WERI-Rb-1 (cell line): ENCODE data around the gene AKAP13.
A peak's percentile ranks its signal among the peaks of the same experiment; 100 is the strongest.

Experiments
- DNase-seq: peaks from one replicate; pipeline ENCODE4 v3.0.0-alpha.2; 2020
- H3K27ac ChIP-seq: fragments of 250-450 bp; sonication (Bioruptor Pico); 2 replicates; pipeline ENCODE4 v1.5.1; 2020; ENCODE audit warnings: mild to moderate bottlenecking, moderate library complexity
- H3K27me3 ChIP-seq: fragments of 250-450 bp; sonication (Bioruptor Pico); 2 replicates; pipeline ENCODE4 v1.5.1; 2021; ENCODE audit warnings: mild to moderate bottlenecking, low read depth, moderate library complexity; ENCODE audit not compliant: insufficient read depth, severe bottlenecking
- H3K36me3 ChIP-seq: fragments of 250-450 bp; sonication (Bioruptor Pico); 2 replicates; pipeline ENCODE4 v1.5.1; 2020; ENCODE audit warnings: mild to moderate bottlenecking, moderate library complexity
- H3K4me3 ChIP-seq: 2 replicates; pipeline ENCODE4 v1.5.1; 2011; ENCODE audit warnings: low read depth, mild to moderate bottlenecking, control low read depth, low read length
- H3K9me3 ChIP-seq: fragments of 250-450 bp; sonication (Bioruptor Pico); 2 replicates; pipeline ENCODE4 v1.5.1; 2021; ENCODE audit warnings: mild to moderate bottlenecking, moderate library complexity; ENCODE audit not compliant: severe bottlenecking
- CTCF ChIP-seq: IDR thresholded peaks from 2 replicates; pipeline ENCODE4 v1.5.1; 2011; ENCODE audit warnings: low read depth, mild to moderate bottlenecking, control low read depth, inconsistent platforms, low read length

AKAP13 gene

GRCh38 chr15:85618228-85618505 lies 237.8 kb downstream of the AKAP13 start:
- no peak for TF ChIP-seq CTCF
- no peak for DNase-seq
- Histone ChIP-seq H3K27ac (peak overlapping the region; percentile 21), H3K9me3 (peaks cover 6% of the 10 kb centered on the region), H3K27me3 (no peaks in the 10 kb centered on the region), H3K36me3 (peaks cover 32% of the 10 kb centered on the region), H3K4me3 (no peak overlapping the region)

- no peak for TF ChIP-seq CTCF
- no peak for DNase-seq
- H3K4me3 ChIP-seq = no peak overlapping the region
- H3K9me3 ChIP-seq = peaks cover 6% of the 10 kb centered on the region
- H3K36me3 ChIP-seq = peaks cover 35% of the 10 kb centered on the region
- H3K27me3 ChIP-seq = no peaks in the 10 kb centered on the region
- no peak overlapping the region for H3K27ac ChIP-seq
Observed at GRCh38 chr15:85618956-85619491, 238.6 kb downstream of the AKAP13 start.

GRCh38 chr15:85619992-85620689 lies 239.7 kb downstream of the AKAP13 start:
- TF ChIP-seq CTCF = no peak
- Histone ChIP-seq H3K36me3 (peaks cover 44% of the 10 kb centered on the region), H3K27me3 (no peaks in the 10 kb centered on the region), H3K9me3 (peaks cover 6% of the 10 kb centered on the region), H3K27ac (no peak overlapping the region), H3K4me3 (no peak overlapping the region)
- no peak for DNase-seq

- Histone ChIP-seq H3K27me3 (no peaks in the 10 kb centered on the region), H3K36me3 (peaks cover 49% of the 10 kb centered on the region), H3K4me3 (no peak overlapping the region), H3K9me3 (peaks cover 6% of the 10 kb centered on the region), H3K27ac (no peak overlapping the region)
- no peak for TF ChIP-seq CTCF
- no peak for DNase-seq
Observed at GRCh38 chr15:85620690-85621049, 240.3 kb downstream of the AKAP13 start.

GRCh38 chr15:85621094-85621493 lies 240.7 kb downstream of the AKAP13 start:
- TF ChIP-seq CTCF = no peak
- H3K27me3 ChIP-seq = no peaks in the 10 kb centered on the region
- H3K4me3 ChIP-seq = no peak overlapping the region
- no peak overlapping the region for H3K27ac ChIP-seq
- peaks cover 53% of the 10 kb centered on the region for H3K36me3 ChIP-seq
- DNase-seq = no peak
- H3K9me3 ChIP-seq = peaks cover 6% of the 10 kb centered on the region

GRCh38 chr15:85622221-85622831 lies 241.9 kb downstream of the AKAP13 start:
- H3K4me3 ChIP-seq = no peak overlapping the region
- TF ChIP-seq CTCF = no peak

More at GRCh38 chr15:85622221-85622831, 241.9 kb downstream of the AKAP13 start:
- peak; percentile 24 for DNase-seq
- H3K27ac ChIP-seq = no peak overlapping the region; the same call in 1 of the 2 replicates
- no peaks in the 10 kb centered on the region for H3K9me3 ChIP-seq
- H3K36me3 ChIP-seq = peaks cover 54% of the 10 kb centered on the region
- H3K27me3 ChIP-seq = no peaks in the 10 kb centered on the region
